ENCODE data around the gene ECD.

- no peak for TF ChIP-seq CTCF (IDR thresholded peaks at IDR 0.05)
- TF ChIP-seq POLR2A (IDR thresholded peaks at IDR 0.05) = no peak
Observed at GRCh38 chr10:73092830-73093229, 75.0 kb downstream of the ECD start.

All from lower leg skin (tissue), 3 donors.